MCF 10A (cell line): ENCODE data around the gene GPN3. TPM values are rescaled to one million over a fixed set of nuclear protein-coding genes. Genes with fewer than 3 reads are reported as not detected.
"Not testable (repeated sequence)": the region's sequence is repeated elsewhere in the genome, so short reads cannot be mapped to it uniquely, and the experiment has no call there.

ENCODE experiments used
- BruUV-seq: library from RNA; stranded (reverse); fragments of 400-500 nt; replicated peaks from 2 replicates; lab custom pipeline; 2021; lab: Mats Ljungman, UMichigan
- CTCF ChIA-PET: fragments of 300-600 bp; sonication (Branson Sonifier 250); formaldehyde crosslinking; extraction: SDS; loops from one replicate; lab custom pipeline; 2021; ENCODE audit warnings: antibody characterized with exemption, inconsistent platforms; lab: Yijun Ruan, JAX
- POLR2A ChIA-PET: fragments of 300-600, 350-650 bp; sonication (Branson Sonifier 250); formaldehyde crosslinking; extraction: SDS; loops from one replicate; lab custom pipeline; 2020; ENCODE audit warnings: antibody characterized with exemption, inconsistent platforms; lab: Yijun Ruan, JAX
- DNase-seq: peaks from one replicate; pipeline ENCODE4 v3.0.0-alpha.2; 2018; ENCODE audit not compliant: unreplicated experiment
- H3K27ac Mint-ChIP-seq: one replicate; pipeline ENCODE4 v1.8.0; 2022; ENCODE audit warnings: mild to moderate bottlenecking, low read depth, mixed read lengths; ENCODE audit not compliant: unreplicated experiment
- H3K27me3 Mint-ChIP-seq: one replicate; pipeline ENCODE4 v1.8.0; 2022; ENCODE audit warnings: mixed read lengths; ENCODE audit not compliant: insufficient read depth, unreplicated experiment
- H3K36me3 Mint-ChIP-seq: one replicate; pipeline ENCODE4 v1.8.0; 2022; ENCODE audit warnings: mild to moderate bottlenecking, moderate library complexity, mixed read lengths; ENCODE audit not compliant: insufficient read depth, unreplicated experiment
- H3K4me1 Mint-ChIP-seq: one replicate; pipeline ENCODE4 v1.8.0; 2022; ENCODE audit warnings: mixed read lengths; ENCODE audit not compliant: insufficient read depth, unreplicated experiment
- H3K4me3 Mint-ChIP-seq: one replicate; pipeline ENCODE4 v1.8.0; 2022; ENCODE audit warnings: mild to moderate bottlenecking, moderate library complexity, mixed read lengths; ENCODE audit not compliant: unreplicated experiment
- H3K9me3 Mint-ChIP-seq: one replicate; pipeline ENCODE4 v1.8.0; 2022; ENCODE audit warnings: mixed read lengths; ENCODE audit not compliant: unreplicated experiment
- intact Hi-C: fragments of 100-400 bp; cut with micrococcal nuclease; formaldehyde crosslinking; loops from 2 replicates; pipeline ENCODE4 v1.14.1; 2022
- total RNA-seq: library from RNA; stranded (reverse); gene quantifications from 2 replicates; pipeline ENCODE4 v1.2.3, GENCODE V29; 2022
- TF ChIP-seq, protein P1 (sequence below): fragments of 200-600 bp; IDR thresholded peaks from one replicate; pipeline ENCODE4 v1.8.0; 2022; ENCODE audit warnings: antibody characterized with exemption, mild to moderate bottlenecking; ENCODE audit not compliant: unreplicated experiment

GPN3 gene
- total RNA-seq, 1 experiment from 2014 or later: 18.1 TPM

DNA sequence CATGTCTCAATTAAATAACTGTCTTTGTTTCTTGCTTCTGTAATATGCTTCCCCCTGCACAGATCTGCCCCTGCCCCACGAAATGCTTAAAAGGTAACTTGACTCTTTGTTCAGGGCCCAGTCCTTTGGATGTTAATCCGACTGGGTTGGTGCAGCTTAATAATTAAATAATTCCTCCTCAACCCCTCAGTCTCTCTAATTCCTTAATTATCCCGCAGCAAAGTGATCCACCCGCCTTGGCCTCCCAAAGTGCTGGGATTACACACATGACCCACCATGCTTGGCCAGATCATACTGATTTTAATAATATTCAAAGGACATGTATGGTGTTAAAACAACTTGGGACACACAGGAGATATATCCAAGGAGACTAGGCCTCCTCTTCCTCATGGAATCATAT lies 46.4 kb downstream of the GPN3 start:
- ChIA-PET CTCF (interaction anchor here (0.6 to 3.5 kb wide), 4 partner anchors 10 to 322 kb away, joined by 3 to 17 read pairs (median 6); no protein-coding TSS in a partner anchor), POLR2A (interaction anchor here (0.6 to 2.0 kb wide), 3 partner anchors 10 to 18 kb away, joined by 3 to 7 read pairs (median 3); no protein-coding TSS in a partner anchor)
- peaks cover 11% of the 10 kb centered on the region for H3K27me3 Mint-ChIP-seq
- H3K4me3 Mint-ChIP-seq: no peak overlapping the region
- TF ChIP-seq, protein P1, sequence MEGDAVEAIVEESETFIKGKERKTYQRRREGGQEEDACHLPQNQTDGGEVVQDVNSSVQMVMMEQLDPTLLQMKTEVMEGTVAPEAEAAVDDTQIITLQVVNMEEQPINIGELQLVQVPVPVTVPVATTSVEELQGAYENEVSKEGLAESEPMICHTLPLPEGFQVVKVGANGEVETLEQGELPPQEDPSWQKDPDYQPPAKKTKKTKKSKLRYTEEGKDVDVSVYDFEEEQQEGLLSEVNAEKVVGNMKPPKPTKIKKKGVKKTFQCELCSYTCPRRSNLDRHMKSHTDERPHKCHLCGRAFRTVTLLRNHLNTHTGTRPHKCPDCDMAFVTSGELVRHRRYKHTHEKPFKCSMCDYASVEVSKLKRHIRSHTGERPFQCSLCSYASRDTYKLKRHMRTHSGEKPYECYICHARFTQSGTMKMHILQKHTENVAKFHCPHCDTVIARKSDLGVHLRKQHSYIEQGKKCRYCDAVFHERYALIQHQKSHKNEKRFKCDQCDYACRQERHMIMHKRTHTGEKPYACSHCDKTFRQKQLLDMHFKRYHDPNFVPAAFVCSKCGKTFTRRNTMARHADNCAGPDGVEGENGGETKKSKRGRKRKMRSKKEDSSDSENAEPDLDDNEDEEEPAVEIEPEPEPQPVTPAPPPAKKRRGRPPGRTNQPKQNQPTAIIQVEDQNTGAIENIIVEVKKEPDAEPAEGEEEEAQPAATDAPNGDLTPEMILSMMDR: no peak
- H3K27ac Mint-ChIP-seq: no peak overlapping the region
- H3K4me1 Mint-ChIP-seq: no peaks in the 10 kb centered on the region
- no TSS peak for BruUV-seq
- intact Hi-C loops: no loop called here
- no peaks in the 10 kb centered on the region for H3K9me3 Mint-ChIP-seq
- DNase-seq: no peak
- no peaks in the 10 kb centered on the region for H3K36me3 Mint-ChIP-seq

GRCh38 chr12:110421159-110421661 lies 46.8 kb downstream of the GPN3 start:
- no peak overlapping the region for H3K27ac Mint-ChIP-seq
- peaks cover 11% of the 10 kb centered on the region for H3K27me3 Mint-ChIP-seq
- DNase-seq: no peak
- ChIA-PET CTCF (interaction anchor here (0.6 to 3.5 kb wide), 3 partner anchors 10 to 321 kb away, joined by 3 to 17 read pairs (median 7); no protein-coding TSS in a partner anchor), POLR2A (interaction anchor here (0.6 to 2.0 kb wide), 3 partner anchors 10 to 210 kb away, joined by 3 to 7 read pairs (median 4); no protein-coding TSS in a partner anchor)
- H3K4me1 Mint-ChIP-seq: no peaks in the 10 kb centered on the region
- no peaks in the 10 kb centered on the region for H3K36me3 Mint-ChIP-seq
- no TSS peak for BruUV-seq
- no peaks in the 10 kb centered on the region for H3K9me3 Mint-ChIP-seq
- H3K4me3 Mint-ChIP-seq: no peak overlapping the region
- intact Hi-C loops: no loop called here
- TF ChIP-seq, protein P1: no peak

- POLR2A ChIA-PET: interaction anchor here (0.7 to 2.0 kb wide), 2 partner anchors 11 to 209 kb away, joined by 4 to 7 read pairs; no protein-coding TSS in a partner anchor
- BruUV-seq, DNase-seq, H3K9me3 Mint-ChIP-seq, H3K27ac Mint-ChIP-seq, H3K4me3 Mint-ChIP-seq, H3K36me3 Mint-ChIP-seq, intact Hi-C loops, H3K4me1 Mint-ChIP-seq: not testable (repeated sequence)
- CTCF ChIA-PET: interaction anchor here (0.6 to 3.5 kb wide), 3 partner anchors 11 to 895 kb away, joined by 3 to 17 read pairs (median 4); no protein-coding TSS in a partner anchor
- peaks cover 11% of the 10 kb centered on the region for H3K27me3 Mint-ChIP-seq
Measured at GRCh38 chr12:110420644-110421043, 47.4 kb downstream of the GPN3 start.

DNA sequence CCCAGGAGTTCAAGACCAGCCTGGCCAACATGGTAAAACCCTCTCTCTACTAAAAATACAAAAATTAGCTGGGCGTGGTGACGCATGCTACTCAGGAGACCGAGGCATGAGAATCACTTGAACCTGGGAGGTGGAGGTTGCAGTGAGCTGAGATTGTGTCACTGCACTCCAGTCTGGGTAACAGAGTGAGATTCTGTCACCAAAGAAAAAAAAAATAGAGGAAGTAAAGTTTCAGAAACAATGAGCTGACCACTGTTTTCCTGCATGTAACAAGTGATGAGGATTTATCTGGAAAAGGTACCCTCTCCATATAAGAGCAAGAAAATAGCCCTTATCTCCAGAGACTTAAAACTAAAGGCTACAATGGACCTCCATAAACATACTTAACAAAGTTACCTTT lies 50.9 kb downstream of the GPN3 start:
- POLR2A ChIA-PET, intact Hi-C loops, BruUV-seq, H3K27ac Mint-ChIP-seq, H3K9me3 Mint-ChIP-seq, H3K27me3 Mint-ChIP-seq, H3K4me3 Mint-ChIP-seq, DNase-seq, H3K4me1 Mint-ChIP-seq, H3K36me3 Mint-ChIP-seq: not testable (repeated sequence)
- CTCF ChIA-PET: interaction anchor here (0.7 to 2.1 kb wide), 2 partner anchors 14 to 484 kb away, joined by 3 to 15 read pairs; no protein-coding TSS in a partner anchor

GRCh38 chr12:110410086-110410485 lies 58.0 kb downstream of the GPN3 start:
- BruUV-seq, DNase-seq, POLR2A ChIA-PET, H3K27ac Mint-ChIP-seq, H3K4me3 Mint-ChIP-seq, intact Hi-C loops, H3K36me3 Mint-ChIP-seq, CTCF ChIA-PET, H3K9me3 Mint-ChIP-seq, H3K4me1 Mint-ChIP-seq: not testable (repeated sequence)
- peaks cover 18% of the 10 kb centered on the region for H3K27me3 Mint-ChIP-seq

GRCh38 chr12:110405126-110405662 lies 62.9 kb downstream of the GPN3 start:
- H3K4me1 Mint-ChIP-seq, DNase-seq, BruUV-seq, H3K27ac Mint-ChIP-seq, intact Hi-C loops, H3K9me3 Mint-ChIP-seq, H3K4me3 Mint-ChIP-seq: not testable (repeated sequence)
- Mint-ChIP-seq H3K36me3 (peaks cover 20% of the 10 kb centered on the region), H3K27me3 (peaks cover 11% of the 10 kb centered on the region)
- ChIA-PET POLR2A (interaction anchor here (0.6 to 1.8 kb wide), 7 partner anchors 16 to 202 kb away, joined by 3 to 9 read pairs (median 3); no protein-coding TSS in a partner anchor), CTCF (interaction anchor here (0.6 to 1.0 kb wide), 3 partner anchors 40 to 1456 kb away, joined by 3 to 4 read pairs (median 3); no protein-coding TSS in a partner anchor)
